Epithelial cell of prostate (primary cell): ENCODE results near the gene CYP24A1.
A peak's percentile ranks its signal among the peaks of the same experiment; 100 is the strongest.

Experiments
- DNase-seq: peaks from one replicate; pipeline ENCODE4 v3.0.0-alpha.2; 2011; ENCODE audit warnings: low read depth, low spot score
- H3K27ac ChIP-seq: fragments of 450-650 bp; 2 replicates; pipeline ENCODE4 v1.5.1; 2017; ENCODE audit warnings: mild to moderate bottlenecking

The CYP24A1 gene

GRCh38 chr20:54158856-54159418 is 14.8 kb downstream of the CYP24A1 start:
- no peak overlapping the region for H3K27ac ChIP-seq

GRCh38 chr20:54158226-54158625 is 15.6 kb downstream of the CYP24A1 start:
- no peak for DNase-seq
- no peak overlapping the region for H3K27ac ChIP-seq

More at GRCh38 chr20:54158856-54159418, 14.8 kb downstream of the CYP24A1 start:
- no peak for DNase-seq

- no peak for DNase-seq
- no peak overlapping the region for H3K27ac ChIP-seq
These were observed 16.6 kb downstream of the CYP24A1 start for GRCh38 chr20:54156981-54157835.

DNA sequence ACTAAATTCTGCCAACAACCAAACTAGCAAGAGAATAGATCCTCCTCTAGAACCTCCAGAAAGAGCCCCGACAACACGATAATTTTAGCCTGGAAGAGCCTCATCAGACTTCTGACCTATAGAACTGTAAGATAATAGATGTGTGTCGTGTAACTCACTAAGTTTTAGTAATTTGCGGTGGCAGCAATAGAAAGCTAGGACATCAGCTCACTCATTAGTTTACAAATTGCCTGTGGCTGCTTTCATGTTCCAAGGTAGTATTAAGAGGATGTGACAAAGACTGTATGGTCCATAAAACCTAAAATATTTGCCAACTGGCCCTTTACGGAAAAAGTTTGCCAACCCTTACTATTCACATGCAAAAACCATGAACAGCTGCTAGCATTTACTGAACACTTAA is 17.3 kb downstream of the CYP24A1 start:
- H3K27ac ChIP-seq = no peak overlapping the region
- no peak for DNase-seq

DNA sequence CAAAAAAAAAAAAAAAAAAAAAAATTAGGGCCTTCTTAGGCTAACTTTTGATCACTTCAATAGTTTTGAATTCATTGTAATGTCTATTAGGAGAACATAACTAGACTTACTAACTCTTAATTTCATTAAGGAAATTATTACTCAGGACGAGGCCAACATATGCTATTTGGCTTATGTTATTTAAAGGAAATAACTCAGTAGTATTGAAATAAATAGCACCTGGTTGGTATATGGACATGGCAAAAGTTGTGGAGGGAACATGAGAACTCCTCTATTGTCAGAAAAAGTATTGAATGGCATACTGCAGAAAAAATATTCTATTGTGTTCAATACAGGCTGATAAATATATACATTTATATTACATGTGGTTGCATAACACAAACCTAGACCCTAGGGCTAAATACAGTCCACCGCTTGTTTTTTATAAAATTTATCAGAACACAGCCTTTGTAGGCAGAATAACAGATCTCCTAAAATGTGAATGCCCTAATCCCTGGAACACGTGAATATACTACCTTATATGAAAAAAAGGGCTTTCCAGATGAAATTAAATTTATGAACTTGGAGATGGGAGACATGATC is 18.0 kb downstream of the CYP24A1 start:
- DNase-seq = no peak
- no peak overlapping the region for H3K27ac ChIP-seq

DNA sequence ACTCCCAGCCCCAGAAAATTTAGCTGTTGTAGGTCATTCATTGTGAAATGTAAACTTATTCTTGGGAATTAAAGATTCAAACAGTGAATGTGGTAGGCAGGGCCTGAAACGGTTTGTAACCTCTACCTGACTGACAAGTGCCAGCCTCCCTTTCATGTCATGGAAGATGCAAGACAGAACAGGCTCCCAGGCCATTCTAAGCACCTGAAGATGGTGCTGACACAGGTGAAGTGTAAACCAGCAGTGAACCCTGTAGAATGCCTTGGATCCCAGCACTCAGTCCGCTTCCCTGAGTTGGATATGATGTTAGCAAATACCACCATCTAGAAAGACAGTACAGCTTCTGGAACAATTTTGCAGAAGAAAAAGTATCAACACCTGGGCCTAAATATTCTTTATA is 19.3 kb downstream of the CYP24A1 start:
- H3K27ac ChIP-seq = no peak overlapping the region
- DNase-seq = no peak

DNA sequence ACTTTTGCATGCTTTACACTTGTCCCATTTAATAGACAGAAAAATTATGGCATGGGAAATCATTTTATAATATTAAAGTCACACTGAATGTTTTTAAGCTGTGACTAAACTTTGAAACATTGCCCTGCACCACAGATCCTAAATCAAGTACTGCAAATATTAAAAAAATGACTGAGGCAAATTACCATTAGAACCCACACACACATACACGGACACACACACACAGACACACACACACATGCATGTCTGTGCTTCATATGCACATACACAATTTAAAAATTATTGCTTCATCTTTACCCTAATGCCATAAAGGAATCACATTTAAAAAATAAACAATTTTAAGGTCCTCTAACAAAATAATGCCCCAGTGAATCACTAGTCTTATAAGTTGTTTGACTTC is 19.9 kb downstream of the CYP24A1 start:
- DNase-seq = no peak
- H3K27ac ChIP-seq = no peak overlapping the region

DNA sequence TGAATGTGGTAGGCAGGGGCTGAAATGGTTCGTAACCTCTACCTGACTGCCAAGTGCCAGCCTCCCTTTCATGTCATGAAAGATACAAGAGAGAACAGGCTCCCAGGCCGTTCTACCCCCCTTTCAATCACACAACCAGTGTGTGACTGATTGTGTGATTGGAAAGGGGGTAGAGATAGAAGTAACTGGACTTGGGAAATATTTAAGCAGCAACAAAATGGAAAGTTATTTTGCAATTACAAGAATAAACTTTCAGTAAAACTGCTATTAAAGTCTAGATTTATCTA is 20.8 kb downstream of the CYP24A1 start:
- DNase-seq = no peak
- no peak overlapping the region for H3K27ac ChIP-seq

DNA sequence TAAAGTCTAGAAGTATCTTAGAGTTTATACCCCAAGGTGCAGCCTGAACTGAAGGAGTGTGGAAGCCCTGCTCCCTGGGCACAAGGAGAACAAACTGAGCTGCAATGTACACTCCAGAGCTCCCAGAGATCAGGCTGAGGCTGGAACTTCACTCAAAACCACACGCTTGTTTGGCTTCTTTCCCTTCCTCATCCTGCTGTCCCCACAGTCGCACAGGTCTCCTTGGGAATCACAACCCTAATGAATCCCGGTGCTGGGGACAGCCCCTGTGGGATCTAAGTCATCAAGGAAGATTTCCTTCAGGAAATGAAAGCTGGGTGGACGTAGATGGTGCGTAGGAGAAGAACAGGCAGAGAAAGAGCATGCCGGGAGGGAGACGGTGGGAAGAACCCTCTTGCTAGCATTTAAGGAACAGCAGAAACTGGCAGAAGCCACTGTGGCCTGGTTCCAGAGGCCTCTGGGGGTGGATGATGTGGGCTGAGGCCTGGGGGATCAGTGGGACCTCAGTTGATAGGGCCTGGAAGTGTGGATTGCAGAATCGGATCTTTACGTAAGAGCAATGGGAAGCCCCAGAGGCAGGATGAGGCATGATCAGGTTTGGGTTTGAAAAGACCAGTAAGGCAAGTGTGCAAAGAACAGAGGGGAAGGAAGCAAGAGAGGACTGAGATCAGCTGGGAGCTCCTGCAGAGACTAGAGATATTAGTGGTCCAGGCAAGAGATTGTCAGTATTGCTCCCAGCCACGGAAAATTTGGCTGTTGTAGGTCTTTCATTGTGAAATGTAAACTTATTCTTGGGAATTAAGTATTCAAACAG is 21.4 kb downstream of the CYP24A1 start:
- H3K27ac ChIP-seq = no peak overlapping the region
- DNase-seq = no peak

DNA sequence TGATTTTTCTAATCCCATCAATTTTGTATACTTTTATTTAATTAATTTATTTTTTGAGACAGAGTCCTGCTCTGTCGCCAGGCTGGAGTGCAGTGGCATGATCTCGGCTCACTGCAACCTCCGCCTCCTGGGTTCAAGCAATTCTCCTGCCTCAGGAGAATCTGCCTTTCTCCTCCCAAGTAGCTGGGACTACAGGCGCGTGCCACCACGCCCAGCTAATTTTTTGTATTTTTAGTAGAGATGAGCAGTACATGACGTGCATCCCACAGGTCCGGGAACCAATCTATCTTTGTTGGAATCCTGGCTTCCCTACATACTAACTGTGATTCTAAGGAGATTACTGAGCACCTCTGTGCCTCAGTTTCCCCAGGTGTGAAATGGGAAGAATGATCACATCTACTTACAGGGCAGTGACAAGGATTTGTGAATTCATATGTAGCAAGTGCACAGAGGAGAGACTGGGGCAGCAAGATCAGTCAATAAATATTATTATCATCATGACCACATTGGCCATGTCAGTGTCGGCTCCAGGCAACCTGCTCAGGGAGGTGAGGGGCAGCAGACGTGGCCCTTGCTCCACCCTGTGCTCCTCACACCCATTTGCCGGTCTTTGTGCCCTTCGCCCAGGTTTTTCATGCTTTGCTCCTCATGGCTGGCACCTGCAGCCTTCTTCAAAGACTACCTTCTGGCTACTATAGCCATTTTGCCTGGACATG is 22.1 kb downstream of the CYP24A1 start:
- DNase-seq = no peak
- H3K27ac ChIP-seq = no peak overlapping the region

GRCh38 chr20:54151075-54151439 is 22.7 kb downstream of the CYP24A1 start:
- no peak overlapping the region for H3K27ac ChIP-seq
- no peak for DNase-seq

DNA sequence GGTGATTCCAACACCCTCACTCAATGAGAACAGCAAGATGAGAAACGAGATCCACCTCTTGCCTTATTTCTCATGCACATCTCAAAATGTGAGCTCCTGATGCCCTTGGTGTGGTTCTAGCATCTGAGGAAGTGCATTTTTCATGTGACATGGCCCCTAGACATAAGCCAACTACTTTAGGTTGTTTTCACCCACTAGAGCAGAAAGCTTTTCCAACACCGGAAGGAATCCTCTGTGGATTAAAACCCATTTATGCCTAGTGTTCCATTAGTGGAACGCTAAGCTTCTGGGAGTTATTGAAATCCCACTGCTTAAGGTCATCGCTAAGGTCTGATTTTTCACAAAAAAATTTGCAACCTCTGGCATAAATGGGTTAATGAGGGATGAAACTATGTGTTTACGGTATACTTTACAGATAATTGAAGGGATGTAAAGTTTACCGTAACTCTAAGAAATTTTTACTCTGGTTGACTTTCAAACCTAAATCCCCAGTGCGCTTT is 24.0 kb downstream of the CYP24A1 start:
- no peak for DNase-seq
- no peak overlapping the region for H3K27ac ChIP-seq

GRCh38 chr20:54148947-54149764 is 24.6 kb downstream of the CYP24A1 start:
- peak; percentile 87 for DNase-seq
- no peak overlapping the region for H3K27ac ChIP-seq

DNA sequence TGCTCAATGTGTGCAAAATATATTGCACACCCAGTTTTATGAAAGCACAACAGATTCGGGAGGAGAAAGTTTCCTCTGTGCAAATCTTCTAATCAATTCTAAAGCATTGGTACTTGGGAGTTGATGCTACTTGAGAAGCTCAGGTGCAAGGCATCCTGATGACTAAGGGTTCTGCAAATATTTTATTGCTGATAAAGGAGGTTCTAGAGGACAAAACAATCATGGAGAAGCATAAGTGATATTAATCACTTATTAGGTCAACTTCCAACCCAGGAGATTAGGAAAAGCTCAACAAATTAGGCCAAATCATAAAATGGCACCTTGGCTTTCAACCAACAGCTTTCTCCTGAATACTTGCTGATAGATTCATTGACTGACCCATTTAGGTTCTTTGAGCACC is 27.1 kb downstream of the CYP24A1 start:
- DNase-seq = no peak
- H3K27ac ChIP-seq = no peak overlapping the region

DNA sequence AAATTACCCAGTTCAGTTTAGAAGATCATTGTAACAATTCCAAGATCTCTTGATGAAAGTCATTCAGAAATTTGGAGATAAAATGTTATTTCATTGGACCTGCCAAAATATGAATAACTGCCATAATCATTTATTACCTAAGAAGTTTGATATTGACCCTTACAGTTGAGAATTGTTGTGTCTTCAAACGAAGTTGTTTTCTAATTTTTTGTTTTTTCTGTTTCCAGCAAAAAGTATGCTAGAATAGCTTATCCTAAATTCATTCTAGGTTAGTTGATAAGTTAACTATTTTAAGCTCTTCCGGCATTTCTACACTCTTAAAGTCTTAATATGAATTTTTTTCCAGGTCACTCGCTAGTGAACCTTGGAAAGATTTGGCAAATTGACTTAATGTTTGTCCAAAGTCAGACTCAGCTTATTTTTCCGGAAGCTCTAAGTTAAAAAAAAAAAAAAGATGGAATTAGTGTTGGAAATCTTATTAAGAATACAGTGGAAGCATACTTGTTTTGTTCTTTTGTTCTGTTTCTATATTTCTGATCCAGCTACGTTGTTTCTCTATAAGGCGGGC is 28.9 kb downstream of the CYP24A1 start:
- no peak for DNase-seq
- H3K27ac ChIP-seq = no peak overlapping the region

GRCh38 chr20:54140927-54141566 is 32.7 kb downstream of the CYP24A1 start:
- peak overlapping the region; percentile 65 for H3K27ac ChIP-seq
- DNase-seq = peak; percentile 64

- H3K27ac ChIP-seq = peak overlapping the region; percentile 65
- DNase-seq = no peak
These were observed 33.3 kb downstream of the CYP24A1 start for GRCh38 chr20:54140486-54140885.

- H3K27ac ChIP-seq = peak overlapping the region; percentile 65
These were observed 33.7 kb downstream of the CYP24A1 start for GRCh38 chr20:54140067-54140466.

GRCh38 chr20:54139188-54139587 is 34.6 kb downstream of the CYP24A1 start:
- no peak for DNase-seq
- no peak overlapping the region for H3K27ac ChIP-seq

More at GRCh38 chr20:54140067-54140466, 33.7 kb downstream of the CYP24A1 start:
- DNase-seq = no peak
